Testis (tissue), 3 donors: ENCODE results near the gene IPO11. TPM values are rescaled to one million over a fixed set of nuclear protein-coding genes. Genes with fewer than 3 reads are reported as not detected.

Source experiments
- DNase-seq: peaks from one replicate; pipeline ENCODE4 v3.0.0-alpha.2; 2019
- H3K27ac ChIP-seq, 2 donors: fragments of 200-600 bp; sonication (generic); one replicate each; pipeline ENCODE4 v1.5.1; 2019
- H3K27me3 ChIP-seq: fragments of 200-600 bp; sonication (generic); one replicate; pipeline ENCODE4 v1.5.1; 2019
- H3K36me3 ChIP-seq: fragments of 200-600 bp; sonication (generic); one replicate; pipeline ENCODE4 v1.5.1; 2017; ENCODE audit warnings: low read depth; ENCODE audit errors: missing control alignments
- H3K4me1 ChIP-seq: fragments of 200-600 bp; sonication (generic); one replicate; pipeline ENCODE4 v1.5.1; 2019
- H3K4me3 ChIP-seq, 2 donors: fragments of 200-600 bp; sonication (generic); one replicate each; pipeline ENCODE4 v1.5.1; 2017 to 2019
- H3K9me3 ChIP-seq: fragments of 200-600 bp; sonication (generic); one replicate; pipeline ENCODE4 v1.5.1; 2017
- CTCF ChIP-seq, 3 experiments: fragments of 450-650 bp in 2 of 3; fragments of 200-600 bp in 1 of 3; sonication (generic) in 1 of 3; IDR thresholded peaks; one replicate each; pipeline ENCODE4 v1.5.1; 2016 to 2019; ENCODE audit warnings: antibody characterized with exemption in 3 of 3, mild to moderate bottlenecking in 2 of 3, moderate library complexity in 1 of 3
- POLR2A ChIP-seq: fragments of 450-650 bp; IDR thresholded peaks from one replicate; pipeline ENCODE4 v1.6.1; 2017; ENCODE audit warnings: antibody characterized with exemption, mild to moderate bottlenecking, moderate library complexity
- WGBS, 2 donors: methylation state at CpG; one replicate each; pipeline ENCODE4 v1.1.5; 2018; 5-methylcytosine and 5-hydroxymethylcytosine counted together
- intact Hi-C: fragments of 100-400 bp; cut with DNase I; formaldehyde crosslinking; loops from one replicate; pipeline ENCODE4 v1.15.1; 2023; ENCODE audit warnings: low total_unique reads
- polyA plus RNA-seq: library from polyadenylated mRNA; stranded (reverse); fragments of 350-450 nt; fragmentation: Illumina TruSeq; extraction: RNeasy Lipid Tissue Mini Kit (QIAGEN cat#74804); gene quantifications from one replicate; pipeline ENCODE4 v1.2.3, GENCODE V29; 2014; ENCODE audit warnings: low read depth, low replicate concordance; ENCODE audit not compliant: insufficient read depth
- total RNA-seq, 2 donors: library from RNA; depleted of rRNA; stranded (reverse); fragments of >200 nt; gene quantifications; one replicate each; pipeline ENCODE4 v1.2.3, GENCODE V29; 2016

The IPO11 gene
- total and polyA plus RNA-seq, 3 donors from 2014 or later = 50.3 to 74.5 (median 67.3) TPM

GRCh38 chr5:62614355-62614754 is 201.8 kb downstream of the IPO11 start:
- no peak overlapping the region for H3K4me3 ChIP-seq
- 94 to 96% methylated on average over 6 to 8 of the region's 8 CpGs for WGBS, 2 donors
- H3K9me3 ChIP-seq = no peaks in the 10 kb centered on the region
- H3K4me1 ChIP-seq = no peaks in the 10 kb centered on the region
- no peak for TF ChIP-seq CTCF (IDR thresholded peaks at IDR 0.05)
- no peak for TF ChIP-seq POLR2A
- intact Hi-C loops = no loop called here
- DNase-seq = no peak
- H3K27me3 ChIP-seq = no peaks in the 10 kb centered on the region
- no peak overlapping the region for H3K27ac ChIP-seq
- no peaks in the 10 kb centered on the region for H3K36me3 ChIP-seq

GRCh38 chr5:62616615-62617277 is 204.2 kb downstream of the IPO11 start:
- DNase-seq = no peak
- no peak for TF ChIP-seq CTCF (IDR thresholded peaks at IDR 0.05)
- no peak overlapping the region for H3K27ac ChIP-seq
- intact Hi-C loops = no loop called here
- H3K4me3 ChIP-seq = no peak overlapping the region
- no peaks in the 10 kb centered on the region for H3K36me3 ChIP-seq
- no peaks in the 10 kb centered on the region for H3K4me1 ChIP-seq
- WGBS, 2 donors = 89 to 96% methylated on average over 2 of the region's 2 CpGs
- no peaks in the 10 kb centered on the region for H3K9me3 ChIP-seq
- H3K27me3 ChIP-seq = no peaks in the 10 kb centered on the region

GRCh38 chr5:62617943-62618342 is 205.4 kb downstream of the IPO11 start:
- no peak overlapping the region for H3K4me3 ChIP-seq
- no peak for DNase-seq
- no peaks in the 10 kb centered on the region for H3K27me3 ChIP-seq
- no peaks in the 10 kb centered on the region for H3K36me3 ChIP-seq
- H3K27ac ChIP-seq = no peak overlapping the region
- intact Hi-C loops = no loop called here
- H3K9me3 ChIP-seq = no peaks in the 10 kb centered on the region
- no peaks in the 10 kb centered on the region for H3K4me1 ChIP-seq
- TF ChIP-seq CTCF (IDR thresholded peaks at IDR 0.05) (no peak), POLR2A (no peak)

GRCh38 chr5:62620761-62621160 is 208.2 kb downstream of the IPO11 start:
- TF ChIP-seq CTCF (IDR thresholded peaks at IDR 0.05) (no peak), POLR2A (no peak)
- intact Hi-C loops = no loop called here
- DNase-seq = no peak
- no peaks in the 10 kb centered on the region for H3K36me3 ChIP-seq
- H3K27me3 ChIP-seq = no peaks in the 10 kb centered on the region
- no peaks in the 10 kb centered on the region for H3K9me3 ChIP-seq
- H3K27ac ChIP-seq = no peak overlapping the region
- H3K4me1 ChIP-seq = no peaks in the 10 kb centered on the region
- WGBS, 2 donors = 92 to 97% methylated on average over 5 of the region's 5 CpGs
- H3K4me3 ChIP-seq = no peak overlapping the region

GRCh38 chr5:62621280-62621679 is 208.7 kb downstream of the IPO11 start:
- Histone ChIP-seq H3K27me3 (no peaks in the 10 kb centered on the region), H3K27ac (no peak overlapping the region), H3K4me1 (no peaks in the 10 kb centered on the region), H3K36me3 (no peaks in the 10 kb centered on the region), H3K4me3 (no peak overlapping the region), H3K9me3 (no peaks in the 10 kb centered on the region)
- intact Hi-C loops = no loop called here
- 70 to 76% methylated on average over 6 of the region's 6 CpGs for WGBS, 2 donors
- TF ChIP-seq CTCF (IDR thresholded peaks at IDR 0.05) (no peak), POLR2A (no peak)
- DNase-seq = no peak
